ENCODE data around the gene PRRT3. TPM values are rescaled to one million over a fixed set of nuclear protein-coding genes. Genes with fewer than 3 reads are reported as not detected.

Gene PRRT3
- total RNA-seq, 1 experiment from 2014 or later, result 19.5 TPM

DNA sequence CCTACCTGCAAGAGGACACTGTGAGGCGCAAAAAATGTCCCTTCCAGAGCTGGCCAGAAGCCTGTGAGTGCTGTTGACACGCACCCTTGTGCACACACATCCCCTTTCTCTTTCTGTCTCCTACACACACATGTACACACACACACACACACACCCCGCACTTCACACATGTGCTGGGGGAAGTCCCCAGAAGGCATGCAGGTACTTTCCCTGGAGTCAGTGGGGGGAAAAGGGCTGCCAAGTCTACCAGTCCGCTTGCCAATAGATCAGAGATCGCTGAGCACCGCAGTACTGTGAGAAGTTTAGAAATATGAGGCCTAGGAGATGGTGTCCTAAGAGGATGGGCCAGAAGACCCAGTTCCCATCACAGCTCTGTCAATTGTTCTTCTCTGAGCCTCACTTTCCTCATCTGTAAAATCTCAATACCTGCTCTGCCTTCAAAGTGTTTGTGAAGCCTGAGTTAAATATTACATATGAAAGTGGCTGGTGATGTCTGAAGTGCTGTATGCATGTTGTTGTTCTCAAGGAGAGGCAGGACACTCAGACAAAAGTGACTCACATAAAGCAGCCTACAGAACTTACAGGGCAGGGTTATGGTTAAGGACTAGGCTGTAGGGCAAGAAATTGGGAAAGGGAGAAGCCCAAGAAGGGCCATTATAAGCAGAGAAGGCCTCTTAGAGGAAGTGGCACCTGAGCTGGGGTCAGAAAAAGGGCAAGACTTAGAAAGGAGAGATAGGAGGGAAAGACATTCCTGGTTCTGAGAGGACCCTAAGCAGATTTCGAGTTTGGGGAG is 42.8 kb downstream of the PRRT3 start:
- Histone ChIP-seq H2BK20ac (ENCODE audit: low read depth, low read length, poor library complexity, severe bottlenecking) (no peak overlapping the region), H4K5ac (ENCODE audit: insufficient read length, low read depth, low read length) (no peak overlapping the region), H3T11ph (ENCODE audit: low read length) (no peak overlapping the region), H3K18ac (ENCODE audit: insufficient read length, low read depth, low read length) (no peak overlapping the region), H3K9ac (ENCODE audit: extremely low read depth, insufficient read length, low read length) (no peak overlapping the region), H3K14ac (ENCODE audit: insufficient read depth, low read length) (no peak overlapping the region), H3K9me3 (ENCODE audit: control insufficient read depth, low read depth, low read length) (no peaks in the 10 kb centered on the region), H2BK120ac (ENCODE audit: low read depth, low read length, poor library complexity, severe bottlenecking) (no peak overlapping the region), H4K20me1 (ENCODE audit: control insufficient read depth, insufficient read depth, insufficient read length) (no peaks in the 10 kb centered on the region), H3K79me2 (ENCODE audit: insufficient read depth, low read length) (no peaks in the 10 kb centered on the region), H3K27me3 (ENCODE audit: insufficient read depth, low read length) (no peaks in the 10 kb centered on the region), H3K4me2 (ENCODE audit: insufficient read depth, insufficient read length, low read length) (no peak overlapping the region), H3K23ac (ENCODE audit: insufficient read length, low read depth, low read length) (no peak overlapping the region), H2BK12ac (ENCODE audit: insufficient read length, low read depth, low read length) (no peak overlapping the region), H3K79me1 (ENCODE audit: insufficient read depth, low read depth, low read length, poor library complexity, severe bottlenecking) (no peaks in the 10 kb centered on the region), H2AFZ (ENCODE audit: low read length) (no peak overlapping the region), H2AK5ac (ENCODE audit: insufficient read length, low read length) (no peak overlapping the region), H3K27ac (ENCODE audit: insufficient read length, low read depth, low read length) (no peak overlapping the region), H4K8ac (replicated peaks; ENCODE audit: insufficient read length, low read depth, low read length) (no peak overlapping the region), H4K91ac (ENCODE audit: insufficient read length, low read depth, low read length) (no peak overlapping the region), H3K56ac (ENCODE audit: insufficient read length, low read depth, low read length) (no peak overlapping the region), H2BK15ac (ENCODE audit: low read depth, low read length) (no peak overlapping the region), H3K4ac (ENCODE audit: low read depth, low read length) (no peak overlapping the region), H3K4me1 (ENCODE audit: insufficient read depth, low read length) (no peaks in the 10 kb centered on the region), H2BK5ac (ENCODE audit: insufficient read length, low read length) (no peak overlapping the region), H3K23me2 (ENCODE audit: insufficient read length, low read depth, low read length, poor library complexity, severe bottlenecking) (no peaks in the 10 kb centered on the region)
- no peak for DNase-seq
- TF ChIP-seq, protein P1, sequence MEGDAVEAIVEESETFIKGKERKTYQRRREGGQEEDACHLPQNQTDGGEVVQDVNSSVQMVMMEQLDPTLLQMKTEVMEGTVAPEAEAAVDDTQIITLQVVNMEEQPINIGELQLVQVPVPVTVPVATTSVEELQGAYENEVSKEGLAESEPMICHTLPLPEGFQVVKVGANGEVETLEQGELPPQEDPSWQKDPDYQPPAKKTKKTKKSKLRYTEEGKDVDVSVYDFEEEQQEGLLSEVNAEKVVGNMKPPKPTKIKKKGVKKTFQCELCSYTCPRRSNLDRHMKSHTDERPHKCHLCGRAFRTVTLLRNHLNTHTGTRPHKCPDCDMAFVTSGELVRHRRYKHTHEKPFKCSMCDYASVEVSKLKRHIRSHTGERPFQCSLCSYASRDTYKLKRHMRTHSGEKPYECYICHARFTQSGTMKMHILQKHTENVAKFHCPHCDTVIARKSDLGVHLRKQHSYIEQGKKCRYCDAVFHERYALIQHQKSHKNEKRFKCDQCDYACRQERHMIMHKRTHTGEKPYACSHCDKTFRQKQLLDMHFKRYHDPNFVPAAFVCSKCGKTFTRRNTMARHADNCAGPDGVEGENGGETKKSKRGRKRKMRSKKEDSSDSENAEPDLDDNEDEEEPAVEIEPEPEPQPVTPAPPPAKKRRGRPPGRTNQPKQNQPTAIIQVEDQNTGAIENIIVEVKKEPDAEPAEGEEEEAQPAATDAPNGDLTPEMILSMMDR (conservative IDR thresholded peaks at IDR 0.05), result no peak
- Mint-ChIP-seq H3K4me1 (peaks cover 0 to 3% of the 10 kb centered on the region in 2 experiments; a peak in 1 of 4 replicates), H3K4me3 (no peak overlapping the region), H3K9me3 (no peaks in the 10 kb centered on the region; a peak in 2 of 5 replicates), H3K27ac (no peak overlapping the region), H3K27me3 (ENCODE audit: low read depth) (peaks cover 9% of the 10 kb centered on the region), H3K36me3 (ENCODE audit: insufficient read depth in 1 of 3, low read depth in 3 of 3) (peaks cover 0 to 5% (median 0%) of the 10 kb centered on the region in 3 experiments; a peak in 1 of 7 replicates)
- no CpG with 5 or more reads among the region's 7 CpGs for WGBS (ENCODE audit: extremely low coverage, insufficient read length, low lambda C conversion rate)

Measured in H9 (cell line).